EH (cell line): ENCODE results near the gene TRAF7.

ENCODE experiments used
- DNase-seq: peaks from one replicate; pipeline ENCODE4 v3.0.0-alpha.2; 2015; ENCODE audit warnings: low read depth

TRAF7 gene

DNA sequence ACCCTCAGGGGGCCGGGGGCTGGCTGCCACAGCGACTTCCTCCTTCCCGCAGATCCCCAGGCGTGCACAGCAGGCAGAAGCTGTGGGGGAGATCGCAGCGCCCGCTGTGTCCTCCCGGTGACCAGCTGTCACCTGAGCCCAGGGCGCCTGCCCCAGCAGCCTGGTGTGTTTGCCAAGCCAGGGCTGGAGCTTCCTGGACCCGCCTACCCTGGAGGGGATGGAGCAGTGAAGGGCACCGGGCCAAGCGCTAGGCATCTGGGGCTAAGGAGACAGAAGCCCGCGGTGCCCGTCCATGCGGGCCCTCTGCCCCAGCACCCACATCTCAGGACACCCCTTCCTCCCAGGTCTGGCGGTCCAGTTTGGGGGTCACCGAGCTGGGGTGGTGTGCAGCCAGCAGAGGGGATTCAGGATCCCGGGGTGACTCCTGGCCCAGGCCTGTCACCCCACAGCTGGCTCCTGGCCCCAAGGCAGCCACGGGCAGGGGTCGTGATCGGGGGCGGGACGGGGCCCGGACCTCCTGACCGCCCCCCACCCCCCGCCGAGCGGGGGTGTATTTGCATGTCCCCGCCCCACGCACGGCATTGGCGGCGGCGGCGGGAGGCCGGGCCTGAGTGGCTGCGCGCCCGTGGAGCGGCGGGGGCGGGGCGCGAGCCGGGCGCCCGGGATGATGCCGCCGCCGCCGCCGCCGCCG, 7.5 kb upstream of the TRAF7 start, which contains the start of gene RAB26:
RAB26 (plus strand) TSS at position 645 of the 691 bp plus-strand sequence. CDS start 159 bp downstream, outside the sequence.
- peak; percentile 69 for DNase-seq

DNA sequence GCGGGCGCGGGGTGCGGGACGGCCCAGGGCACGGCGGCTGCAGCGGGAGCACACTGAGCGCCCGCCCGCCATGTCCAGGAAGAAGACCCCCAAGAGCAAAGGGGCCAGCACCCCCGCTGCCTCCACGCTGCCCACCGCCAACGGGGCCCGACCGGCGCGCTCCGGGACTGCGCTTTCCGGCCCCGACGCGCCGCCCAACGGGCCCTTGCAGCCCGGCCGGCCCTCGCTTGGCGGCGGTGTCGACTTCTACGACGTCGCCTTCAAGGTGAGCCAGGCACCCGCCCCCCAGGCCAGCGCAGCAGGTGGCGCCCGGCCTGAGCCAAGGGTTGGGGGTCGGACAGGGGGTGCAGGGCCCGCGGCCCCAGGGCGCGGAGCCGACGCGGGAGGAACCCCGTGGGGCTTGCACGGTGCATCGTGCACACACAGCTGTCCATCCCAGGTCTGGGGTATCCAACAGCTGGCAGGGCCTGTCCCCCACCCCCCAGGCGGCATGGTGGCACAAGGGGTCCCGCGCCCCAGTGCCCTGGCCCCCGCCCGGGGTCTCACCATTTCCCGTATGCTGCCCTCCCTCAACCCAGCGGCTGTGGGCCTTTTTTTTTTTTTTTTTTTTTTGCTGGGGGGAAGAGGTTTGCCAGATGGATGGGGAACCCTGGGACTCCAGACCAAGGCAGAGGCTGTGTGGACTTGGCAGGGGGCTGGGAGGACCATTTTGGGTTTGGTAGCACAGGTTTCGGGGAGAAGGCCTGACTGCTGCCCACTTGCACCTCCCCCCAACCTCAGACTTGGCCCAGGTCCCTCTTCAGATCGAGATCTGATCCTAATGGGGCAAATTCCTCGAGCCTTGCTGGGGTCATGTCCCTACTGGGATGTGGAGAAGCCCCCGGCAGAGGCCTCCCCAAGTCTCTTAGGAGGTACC, 6.6 kb upstream of the TRAF7 start:
- peak; percentile 32 for DNase-seq

DNA sequence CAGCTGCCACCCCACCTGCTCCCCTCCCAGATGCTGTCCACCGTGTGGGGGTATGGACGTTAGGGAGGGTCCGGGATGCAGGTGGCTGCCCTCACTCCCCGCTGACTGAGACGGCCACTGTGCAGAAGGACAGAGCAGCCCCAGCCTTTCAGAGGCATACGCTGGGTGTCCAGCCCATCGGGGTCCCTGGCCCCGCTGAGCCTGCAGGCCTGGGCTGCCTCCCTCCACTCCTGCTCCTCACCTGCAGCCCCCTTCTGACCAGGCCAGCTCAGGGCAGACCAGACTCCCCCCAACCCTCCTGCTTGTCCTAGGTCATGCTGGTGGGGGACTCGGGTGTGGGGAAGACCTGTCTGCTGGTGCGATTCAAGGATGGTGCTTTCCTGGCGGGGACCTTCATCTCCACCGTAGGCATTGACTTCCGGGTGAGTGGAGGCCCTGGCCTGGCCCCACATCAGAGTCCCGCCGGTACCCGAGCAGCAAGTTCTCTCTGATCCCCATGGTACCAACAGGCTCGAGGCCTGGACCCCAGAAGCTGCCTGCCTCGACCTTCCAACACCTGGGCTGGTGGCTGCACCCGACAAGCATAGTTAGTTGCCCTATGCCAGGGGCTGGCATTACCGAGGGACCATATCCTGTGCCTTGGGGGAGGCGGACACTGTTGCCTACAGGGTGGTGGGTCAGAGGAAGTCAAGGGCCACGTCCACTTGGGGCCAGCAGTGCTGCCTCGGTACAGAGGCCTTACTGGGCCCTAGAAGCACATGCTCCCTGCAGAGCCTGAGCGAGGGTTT, 5.8 kb upstream of the TRAF7 start:
- peak; percentile 24 for DNase-seq

DNA sequence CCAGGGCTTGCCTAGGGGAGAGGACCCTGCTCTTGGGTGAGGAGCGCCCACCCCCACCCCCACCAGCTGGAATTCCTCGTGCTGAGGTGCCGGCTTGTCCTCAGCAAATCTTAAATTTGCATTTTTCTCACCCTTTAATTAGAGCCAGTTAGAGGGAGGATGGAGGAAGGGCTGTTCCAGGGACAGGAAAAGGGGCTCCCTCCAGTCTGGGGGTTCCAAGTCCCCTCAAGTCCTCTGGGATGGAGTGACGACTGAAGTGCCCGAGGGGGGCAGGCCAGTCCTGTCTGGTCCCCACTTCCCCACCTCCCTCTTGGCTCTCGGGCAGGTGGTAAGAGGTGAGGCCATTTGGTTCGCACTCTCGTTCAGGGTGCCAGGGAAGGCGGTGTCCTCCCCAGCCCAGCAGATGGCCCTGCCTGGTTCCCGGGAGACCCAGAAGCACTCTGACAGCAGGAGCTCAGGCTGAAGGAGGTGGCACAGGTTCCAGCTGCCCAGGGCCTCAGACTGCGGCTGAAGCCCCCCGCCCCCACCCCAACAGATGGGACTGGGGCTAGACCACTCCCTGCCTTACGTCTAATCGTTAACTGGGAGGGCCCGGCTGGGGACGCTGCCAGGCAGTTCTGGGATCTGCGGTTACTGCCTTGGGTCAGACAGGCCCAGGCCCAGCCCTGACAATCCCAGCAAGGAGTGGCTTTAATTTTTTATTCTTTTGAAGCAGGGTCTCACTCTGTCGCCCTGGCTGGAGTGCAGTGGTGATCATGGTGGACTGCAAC, 5.0 kb upstream of the TRAF7 start:
- DNase-seq = peak; percentile 46

DNA sequence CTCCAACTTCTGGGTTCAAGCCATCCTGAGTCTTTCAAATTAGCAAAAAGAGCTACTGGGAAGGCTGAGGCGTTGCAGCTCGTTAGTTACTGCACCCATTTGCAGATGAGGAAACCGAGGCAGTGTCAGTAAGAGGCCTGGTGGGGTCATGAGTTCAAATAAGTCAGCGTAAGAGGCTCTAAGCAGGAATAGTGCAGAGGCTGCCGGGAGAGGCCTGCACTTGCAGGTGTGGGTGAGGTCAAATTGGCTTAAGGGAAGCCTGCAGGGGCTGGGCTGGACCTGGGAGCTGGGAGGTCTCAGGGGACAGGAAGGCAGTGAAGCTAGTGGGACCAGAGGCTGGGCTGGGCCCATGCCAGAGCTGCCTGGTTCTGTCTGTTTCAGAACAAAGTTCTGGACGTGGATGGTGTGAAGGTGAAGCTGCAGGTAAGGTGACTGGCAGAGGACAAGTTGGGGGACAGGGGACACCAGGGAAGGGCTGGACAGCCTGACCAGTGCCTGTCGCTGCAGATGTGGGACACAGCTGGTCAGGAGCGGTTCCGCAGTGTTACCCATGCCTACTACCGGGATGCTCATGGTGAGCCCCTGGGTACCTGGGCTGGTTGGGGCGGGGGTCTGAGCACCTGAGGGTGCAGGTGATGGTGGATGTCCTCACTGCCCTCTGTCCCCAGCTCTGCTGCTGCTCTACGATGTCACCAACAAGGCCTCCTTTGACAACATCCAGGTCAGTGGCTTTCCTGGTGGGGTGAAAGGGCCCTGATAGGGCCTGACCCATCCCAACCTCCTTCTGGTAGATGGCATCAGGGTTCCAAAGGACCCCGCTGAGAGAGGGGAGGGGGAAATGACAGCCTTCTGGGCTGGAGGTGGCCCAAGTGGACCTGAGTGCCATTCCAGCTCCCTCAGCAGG, 4.1 kb upstream of the TRAF7 start:
- DNase-seq = peak; percentile 9

DNA sequence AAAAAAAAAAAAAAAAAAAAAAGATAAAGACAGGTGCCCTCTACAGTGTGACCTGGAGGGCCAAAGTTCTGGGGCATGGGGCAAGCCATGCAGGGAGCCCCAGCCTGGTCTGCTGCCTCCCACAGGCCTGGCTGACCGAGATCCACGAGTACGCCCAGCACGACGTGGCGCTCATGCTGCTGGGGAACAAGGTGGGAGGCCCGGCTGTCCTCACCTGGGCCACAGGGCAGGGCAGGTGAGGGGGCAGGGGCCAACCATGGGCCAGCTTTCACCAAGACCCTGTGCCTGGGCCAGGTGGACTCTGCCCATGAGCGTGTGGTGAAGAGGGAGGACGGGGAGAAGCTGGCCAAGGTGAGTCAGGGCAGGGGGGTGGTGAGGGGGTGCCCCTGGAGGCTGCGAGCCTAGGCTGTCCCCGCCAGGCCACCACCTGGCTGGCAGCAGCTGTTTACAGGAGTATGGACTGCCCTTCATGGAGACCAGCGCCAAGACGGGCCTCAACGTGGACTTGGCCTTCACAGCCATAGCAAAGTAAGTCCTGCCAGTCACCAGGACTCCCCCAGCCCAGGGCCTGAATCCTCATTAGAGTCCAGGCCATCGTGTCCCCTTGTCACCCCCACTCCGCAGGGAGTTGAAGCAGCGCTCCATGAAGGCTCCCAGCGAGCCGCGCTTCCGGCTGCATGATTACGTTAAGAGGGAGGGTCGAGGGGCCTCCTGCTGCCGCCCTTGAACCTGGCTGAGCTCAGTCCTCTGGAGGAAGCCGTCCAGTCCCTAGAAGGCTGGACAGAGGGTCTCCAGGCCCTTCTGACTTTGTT, 2.7 kb upstream of the TRAF7 start:
- peak; percentile 17 for DNase-seq

DNA sequence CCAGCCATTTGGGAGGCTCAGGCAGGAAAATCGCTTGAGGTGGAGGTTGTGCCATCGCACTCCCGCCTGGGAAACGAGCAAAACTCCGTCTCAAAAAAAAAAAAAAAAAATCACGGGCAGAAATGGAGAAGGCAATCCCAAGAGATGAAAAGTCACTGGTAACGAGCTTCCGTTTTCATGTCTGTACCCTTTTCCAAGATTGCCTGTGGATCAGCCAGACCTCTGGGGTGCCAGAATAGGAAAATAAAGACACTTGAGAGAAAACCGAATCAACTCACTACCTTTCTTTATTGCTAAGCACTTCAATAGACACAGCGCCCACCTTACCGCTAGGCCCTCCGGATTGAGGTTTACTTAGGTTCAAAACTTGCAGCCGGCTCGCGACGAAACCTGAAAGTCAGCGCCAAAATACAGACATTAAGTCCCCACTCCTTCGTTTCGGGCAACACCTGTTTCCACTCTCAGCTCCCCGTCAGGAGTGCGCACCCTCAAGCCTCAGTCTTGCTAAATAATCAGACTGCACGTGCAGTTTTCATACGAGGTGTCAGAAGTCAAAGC, 970 bp upstream of the TRAF7 start:
- peak; percentile 18 for DNase-seq

DNA sequence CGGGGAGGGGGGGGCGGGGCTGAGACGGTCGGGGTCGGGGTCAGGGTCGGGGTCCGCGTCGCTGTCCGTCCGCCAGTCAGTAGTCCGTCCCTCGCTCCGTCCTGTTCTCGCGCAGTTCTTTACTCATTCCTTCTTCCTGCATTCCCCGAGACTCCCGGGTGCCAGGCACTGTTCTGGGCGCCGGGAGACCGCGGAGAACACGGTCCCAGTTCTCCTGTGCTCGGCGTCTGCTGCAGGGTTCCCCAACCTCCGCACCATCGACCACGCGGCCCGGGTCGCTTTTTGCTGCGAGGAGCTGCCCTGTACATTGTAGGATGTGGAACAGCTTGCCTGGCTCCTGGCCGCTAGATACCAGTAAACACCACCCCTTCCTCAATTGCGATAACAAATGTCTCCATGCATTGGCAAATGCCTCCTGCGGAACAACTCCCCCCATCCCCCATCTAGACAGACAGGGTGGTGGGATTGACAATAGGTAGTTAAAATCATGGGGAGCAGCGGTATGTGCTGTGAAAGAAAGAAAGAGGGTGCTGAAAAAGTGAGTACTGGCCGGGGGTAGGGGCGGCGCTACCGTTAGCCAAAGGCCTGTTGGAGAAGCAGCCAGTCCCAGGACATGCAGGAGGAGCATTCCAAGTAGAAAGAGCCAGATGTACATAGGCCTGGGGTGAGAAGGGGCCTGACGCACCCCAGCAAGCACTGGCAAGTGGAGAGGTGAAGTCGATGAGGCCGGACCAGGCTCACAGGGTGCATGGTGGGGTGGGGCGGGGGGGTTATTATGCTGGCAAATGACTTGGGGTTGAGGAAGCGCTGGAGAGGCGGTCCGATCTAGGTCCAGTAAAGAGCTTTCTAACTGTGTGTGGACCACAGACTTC, 631 bp downstream of the TRAF7 start:
- peak; percentile 79 for DNase-seq

DNA sequence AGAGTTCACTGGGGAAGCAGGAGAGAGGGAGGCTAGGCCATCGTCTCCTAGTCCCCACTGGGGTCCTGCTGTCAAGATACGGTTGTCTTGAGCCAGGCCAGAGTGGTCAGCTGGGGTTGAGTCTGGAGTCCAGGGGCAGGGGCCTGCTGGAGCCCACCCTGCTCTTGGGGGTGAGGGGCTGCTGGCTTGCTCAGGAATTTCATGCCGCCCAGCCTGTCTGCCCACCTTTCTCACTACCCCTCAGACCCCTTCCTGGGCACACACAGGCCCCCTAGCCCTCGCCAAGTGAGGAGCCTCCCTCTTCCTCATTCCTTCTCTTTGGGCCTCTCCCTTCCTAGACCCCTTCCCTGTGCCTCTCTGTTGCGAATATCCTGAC, 1.3 kb downstream of the TRAF7 start:
- DNase-seq = no peak

DNA sequence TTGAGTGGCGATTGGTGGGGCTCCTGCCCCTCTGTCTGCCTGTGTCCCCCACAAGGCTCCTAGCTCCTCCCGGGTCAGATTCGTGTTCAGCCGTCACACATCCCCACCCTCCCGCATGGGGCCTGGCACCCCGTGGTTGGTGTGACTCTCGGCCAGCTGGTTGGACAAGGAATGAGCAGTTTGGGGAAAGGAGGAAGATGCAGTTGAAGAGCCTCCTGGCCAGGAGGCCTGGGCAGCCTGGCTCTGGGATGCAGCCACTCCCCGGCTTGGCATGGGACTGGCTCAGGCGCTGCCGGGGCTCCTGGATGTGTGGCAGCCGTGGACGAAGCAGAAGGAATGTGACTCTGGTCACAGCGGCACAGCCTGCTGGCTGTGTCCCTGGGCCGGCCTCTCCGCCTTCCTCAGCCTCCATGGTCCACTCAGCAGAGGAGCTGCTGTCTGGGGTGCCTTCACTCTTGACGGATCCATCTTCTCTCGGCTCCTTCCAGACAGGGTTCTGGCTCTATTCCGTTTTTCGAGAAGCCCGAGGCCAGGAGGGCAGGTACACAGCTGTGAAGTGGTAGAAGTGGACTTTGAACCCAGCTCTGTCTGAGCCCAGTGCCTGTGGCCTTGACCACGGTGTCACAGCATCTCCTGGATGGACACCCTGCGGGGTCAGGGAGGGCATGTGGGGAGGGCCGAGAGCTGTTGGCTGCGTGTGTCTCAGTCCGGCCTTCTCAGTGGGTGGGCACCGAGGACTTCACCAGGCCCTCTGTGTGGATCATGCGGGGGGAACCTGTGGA, 2.1 kb downstream of the TRAF7 start:
- DNase-seq = no peak

DNA sequence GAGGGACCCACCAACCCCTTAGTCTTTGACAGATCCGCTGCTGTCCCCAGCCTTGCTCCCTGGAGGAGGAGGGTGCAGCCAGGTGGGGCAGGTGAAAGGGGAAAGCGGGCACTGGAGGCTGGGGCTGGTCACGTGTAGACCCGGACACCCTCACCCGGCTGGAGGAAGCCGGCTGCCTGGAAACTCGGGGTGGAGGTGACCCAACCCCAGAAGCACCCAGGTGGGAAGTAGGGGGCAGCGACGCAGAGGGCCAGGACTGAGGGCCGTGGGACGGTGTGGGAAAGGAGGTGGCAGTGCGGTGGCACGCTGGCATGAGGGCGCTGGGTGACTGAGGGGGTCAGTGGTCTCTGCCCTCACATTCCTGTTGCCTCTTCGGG, 2.7 kb downstream of the TRAF7 start:
- no peak for DNase-seq

DNA sequence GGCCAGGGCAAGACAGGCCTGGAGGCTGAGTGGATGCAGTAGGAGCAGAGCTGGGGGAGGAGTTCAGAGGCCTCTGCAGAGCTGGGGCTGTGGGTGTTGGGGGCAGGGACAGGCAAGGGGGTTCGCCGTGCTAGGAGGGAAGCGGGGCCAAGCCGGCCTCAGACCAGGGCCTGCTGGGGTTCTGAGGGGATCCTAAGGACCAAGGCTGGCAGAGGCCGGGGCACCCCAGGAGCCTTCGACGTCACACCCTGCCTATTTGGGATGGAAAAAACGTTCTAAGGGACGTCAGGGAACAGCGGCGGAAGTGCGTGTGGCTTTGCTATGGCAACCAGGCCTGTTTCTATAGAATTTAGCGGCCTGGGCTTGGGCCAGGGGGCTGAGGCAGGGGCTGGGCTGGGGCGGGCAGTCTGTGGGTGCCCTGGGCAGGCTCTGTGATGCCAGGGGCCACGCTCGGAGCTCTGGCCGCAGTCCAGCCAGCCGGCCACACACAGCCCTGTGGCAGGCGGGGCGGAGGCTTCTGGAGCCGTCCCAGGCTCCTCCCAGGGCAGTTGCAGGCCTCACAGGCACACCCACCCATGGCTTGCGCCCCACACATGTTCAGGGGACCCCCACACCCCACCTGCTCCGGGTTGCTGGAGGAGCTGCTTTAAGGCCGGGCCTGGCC, 3.7 kb downstream of the TRAF7 start:
- no peak for DNase-seq

DNA sequence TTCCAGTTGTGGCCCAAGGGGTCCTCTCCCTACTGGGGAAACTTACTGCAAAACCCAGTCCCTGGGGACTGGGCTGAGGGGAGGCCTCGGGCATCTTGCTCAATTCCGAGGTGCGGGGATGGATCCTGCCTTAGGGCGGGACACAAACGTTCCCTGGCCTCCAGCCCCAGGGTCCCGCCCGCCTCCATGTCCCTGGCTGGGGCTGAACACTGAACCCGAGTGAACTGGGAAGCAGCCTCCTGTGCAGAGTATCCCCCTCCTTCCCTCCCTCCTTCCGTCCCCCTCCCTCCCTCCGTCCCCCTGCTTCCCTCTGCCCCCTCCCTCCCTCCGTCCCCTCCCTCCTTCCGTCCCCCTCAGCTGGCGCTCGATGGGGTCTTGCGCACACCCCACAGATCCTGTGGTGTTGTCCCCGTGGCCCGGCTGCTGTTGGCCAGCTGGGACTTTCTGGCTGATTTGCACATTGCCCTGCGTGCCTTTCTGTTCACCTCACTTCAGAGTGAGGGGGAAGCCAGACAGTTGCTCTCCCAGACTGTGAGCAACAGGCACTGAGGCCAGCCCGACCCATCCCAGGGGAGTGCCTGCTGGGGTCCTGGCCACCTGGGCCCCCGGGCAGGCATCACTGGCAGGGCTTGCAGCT, 5.5 kb downstream of the TRAF7 start:
- DNase-seq = peak; percentile 43

DNA sequence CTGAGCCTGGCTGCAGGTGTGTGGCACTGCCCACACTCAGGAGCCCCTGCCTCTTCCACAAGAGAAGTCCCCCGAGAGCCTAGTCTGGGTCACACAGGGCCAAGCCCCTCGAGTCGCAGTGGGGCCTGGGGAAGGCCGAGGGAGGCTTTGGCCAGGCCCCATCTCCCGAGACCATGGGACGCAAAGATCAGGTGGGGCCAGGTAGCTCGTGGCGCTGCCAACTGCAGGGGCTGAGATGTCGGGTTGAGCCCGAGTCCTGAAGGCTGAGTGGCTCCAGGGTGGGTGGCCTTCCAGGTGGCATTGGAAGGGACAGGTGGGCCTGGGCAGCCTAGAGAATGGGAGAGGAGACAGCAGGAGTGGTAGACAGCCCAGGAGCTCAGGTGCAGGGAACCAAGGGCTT, 6.3 kb downstream of the TRAF7 start:
- no peak for DNase-seq

DNA sequence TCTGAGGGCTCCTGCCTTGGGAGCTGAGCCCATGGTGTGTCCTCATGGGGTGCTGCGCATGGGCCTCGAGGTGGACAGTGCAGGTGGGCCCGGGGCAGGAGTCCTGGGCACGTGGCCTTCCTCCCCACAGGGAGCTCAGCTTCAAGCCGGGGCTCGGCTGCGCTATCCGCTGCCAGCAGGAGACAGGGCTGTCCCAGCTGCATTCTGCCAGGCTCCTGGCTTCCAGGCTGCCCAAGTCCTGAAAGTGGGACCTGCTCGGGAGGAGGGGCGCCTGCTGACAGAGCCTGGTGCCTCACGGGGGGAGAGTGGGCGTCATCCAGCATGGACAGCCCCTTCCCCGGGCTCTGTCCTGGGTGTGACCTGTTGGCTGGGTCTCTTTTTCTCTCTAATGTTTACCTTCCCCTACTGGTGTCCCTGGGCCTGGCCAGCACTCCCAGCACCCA, 7.1 kb downstream of the TRAF7 start:
- no peak for DNase-seq

DNA sequence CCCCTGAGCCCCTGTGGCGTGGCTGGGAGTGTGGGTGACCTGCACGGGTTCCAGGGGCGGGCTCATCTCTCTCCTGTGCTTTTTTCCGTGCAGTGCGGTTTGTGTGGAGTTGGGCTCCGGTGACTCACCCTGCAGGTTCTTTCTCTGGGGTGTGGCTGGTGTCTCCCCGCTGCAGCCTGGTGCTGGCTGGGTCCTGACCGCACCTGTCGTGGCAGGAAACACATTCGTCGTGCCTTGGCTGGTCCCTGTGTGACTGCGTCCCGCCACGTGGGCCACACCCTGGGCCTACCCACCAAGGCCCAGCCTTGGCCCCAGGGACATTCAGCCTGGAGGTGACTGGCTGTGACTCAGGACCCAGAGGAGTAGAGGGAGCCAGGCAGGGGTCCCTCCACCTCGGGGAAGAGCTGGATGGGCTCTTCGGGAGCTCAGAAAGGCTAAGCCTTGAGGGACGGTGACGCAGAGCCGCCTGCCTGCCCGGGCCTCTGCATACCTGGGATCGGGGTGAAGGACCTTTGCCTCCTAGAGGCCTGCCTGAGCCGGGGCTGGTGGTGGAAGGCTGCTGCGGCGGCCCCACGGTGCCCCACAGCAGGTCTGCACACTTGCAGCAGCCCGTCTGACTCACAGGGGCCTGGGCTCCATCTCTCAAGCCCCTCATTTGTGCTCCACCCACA, 7.8 kb downstream of the TRAF7 start:
- no peak for DNase-seq
